GM18858 (cell line): ENCODE data around the gene PWWP2B.

Source experiments
- ATAC-seq: cut with Tn5 transposase; IDR thresholded peaks from one replicate; pipeline ENCODE4 v1.9.1; 2021; ENCODE audit not compliant: unreplicated experiment

Gene PWWP2B

GRCh38 chr10:132363376-132363775, 33.6 kb upstream of the PWWP2B start:
- no peak for ATAC-seq

- ATAC-seq = no peak
Measured at GRCh38 chr10:132363921-132364593, 32.9 kb upstream of the PWWP2B start.

GRCh38 chr10:132364594-132364970, 32.4 kb upstream of the PWWP2B start:
- ATAC-seq = no peak

GRCh38 chr10:132365102-132365501, 31.9 kb upstream of the PWWP2B start:
- no peak for ATAC-seq

GRCh38 chr10:132366006-132366405, 31.0 kb upstream of the PWWP2B start:
- ATAC-seq = no peak

- no peak for ATAC-seq
Measured at GRCh38 chr10:132366499-132366898, 30.5 kb upstream of the PWWP2B start.

- ATAC-seq = no peak
Measured at GRCh38 chr10:132368391-132368790, 28.6 kb upstream of the PWWP2B start.

- ATAC-seq = no peak
Measured at GRCh38 chr10:132368881-132369635, 27.9 kb upstream of the PWWP2B start.

- no peak for ATAC-seq
Measured at GRCh38 chr10:132369636-132370185, 27.3 kb upstream of the PWWP2B start.

- no peak for ATAC-seq
Measured at GRCh38 chr10:132370426-132371340, 26.3 kb upstream of the PWWP2B start.

- ATAC-seq = no peak
Measured at GRCh38 chr10:132371641-132372081, 25.3 kb upstream of the PWWP2B start.

GRCh38 chr10:132372516-132373095, 24.4 kb upstream of the PWWP2B start:
- ATAC-seq = no peak

- no peak for ATAC-seq
Measured at GRCh38 chr10:132373241-132373955, 23.6 kb upstream of the PWWP2B start.

- ATAC-seq = no peak
Measured at GRCh38 chr10:132374176-132374575, 22.8 kb upstream of the PWWP2B start.

GRCh38 chr10:132374612-132375011, 22.4 kb upstream of the PWWP2B start:
- no peak for ATAC-seq

GRCh38 chr10:132375116-132375794, 21.7 kb upstream of the PWWP2B start:
- ATAC-seq = no peak

GRCh38 chr10:132375795-132376297, 21.2 kb upstream of the PWWP2B start:
- no peak for ATAC-seq

- ATAC-seq = no peak
Measured at GRCh38 chr10:132376394-132376851, 20.6 kb upstream of the PWWP2B start.

- ATAC-seq = no peak
Measured at GRCh38 chr10:132377326-132377725, 19.7 kb upstream of the PWWP2B start.
